OCI-LY3 (cell line): ENCODE results near the gene PROB1.

ENCODE experiments used
- H2AFZ ChIP-seq: fragments of 200-600, 300-600 bp; shearing (Covaris generic); 2 replicates; pipeline ENCODE4 v1.6.0; 2014; ENCODE audit warnings: antibody characterized with exemption, low read depth, low read length
- H3K27ac ChIP-seq: fragments of 200-600, 300-600 bp; sonication (generic); 2 replicates; pipeline ENCODE4 v1.5.1; 2014; ENCODE audit warnings: mild to moderate bottlenecking, low read length, moderate library complexity, mixed read lengths
- H3K27me3 ChIP-seq: fragments of 200-600, 300-600 bp; sonication (generic); 2 replicates; pipeline ENCODE4 v1.6.1; 2014; ENCODE audit warnings: low read depth, low read length, mixed read lengths
- H3K36me3 ChIP-seq: fragments of 200-600, 300-600 bp; sonication (generic); replicated peaks from 2 replicates; pipeline ENCODE3; 2014; ENCODE audit warnings: low read depth, low read length, mixed read lengths
- H3K4me1 ChIP-seq: fragments of 300-600, 200-600 bp; sonication (generic); 2 replicates; pipeline ENCODE4 v1.6.1; 2014; ENCODE audit warnings: low read length, mixed read lengths
- H3K4me2 ChIP-seq: fragments of 200-600, 300-600 bp; sonication (generic); 2 replicates; pipeline ENCODE4 v1.6.1; 2014; ENCODE audit warnings: low read length, mixed read lengths
- H3K4me3 ChIP-seq: fragments of 300-600, 200-600 bp; sonication (generic); 2 replicates; pipeline ENCODE4 v1.5.1; 2014; ENCODE audit warnings: antibody characterized with exemption, mild to moderate bottlenecking, low read length, moderate library complexity
- H3K79me2 ChIP-seq: fragments of 300-600, 200-600 bp; shearing (Covaris generic); 2 replicates; pipeline ENCODE4 v1.6.1; 2014; ENCODE audit warnings: mild to moderate bottlenecking, low read length, mixed read lengths
- H3K9ac ChIP-seq: fragments of 300-600, 200-600 bp; shearing (Covaris generic); 2 replicates; pipeline ENCODE4 v1.6.0; 2014; ENCODE audit warnings: mild to moderate bottlenecking, low read length, moderate library complexity
- H3K9me3 ChIP-seq: fragments of 200-600, 300-600 bp; shearing (Covaris generic); 2 replicates; pipeline ENCODE4 v1.6.1; 2014; ENCODE audit warnings: low read length, mixed read lengths; ENCODE audit not compliant: insufficient read depth
- H4K20me1 ChIP-seq: fragments of 200-600, 300-600 bp; sonication (generic); 2 replicates; pipeline ENCODE4 v1.6.1; 2016; ENCODE audit warnings: low read length, mixed read lengths; ENCODE audit not compliant: insufficient read depth
- EZH2phosphoT487 ChIP-seq: fragments of 200-600 bp; shearing (Covaris generic); IDR thresholded peaks from 2 replicates; pipeline ENCODE4 v1.6.1; 2018; ENCODE audit warnings: antibody characterized with exemption, mixed run types, low read depth
- TF ChIP-seq, protein P1 (sequence below): fragments of 200-600, 300-600 bp; sonication (generic); IDR thresholded peaks from 2 replicates; pipeline ENCODE4 v1.5.1; 2014; ENCODE audit warnings: antibody characterized with exemption, low read length, low read depth

PROB1 gene

DNA sequence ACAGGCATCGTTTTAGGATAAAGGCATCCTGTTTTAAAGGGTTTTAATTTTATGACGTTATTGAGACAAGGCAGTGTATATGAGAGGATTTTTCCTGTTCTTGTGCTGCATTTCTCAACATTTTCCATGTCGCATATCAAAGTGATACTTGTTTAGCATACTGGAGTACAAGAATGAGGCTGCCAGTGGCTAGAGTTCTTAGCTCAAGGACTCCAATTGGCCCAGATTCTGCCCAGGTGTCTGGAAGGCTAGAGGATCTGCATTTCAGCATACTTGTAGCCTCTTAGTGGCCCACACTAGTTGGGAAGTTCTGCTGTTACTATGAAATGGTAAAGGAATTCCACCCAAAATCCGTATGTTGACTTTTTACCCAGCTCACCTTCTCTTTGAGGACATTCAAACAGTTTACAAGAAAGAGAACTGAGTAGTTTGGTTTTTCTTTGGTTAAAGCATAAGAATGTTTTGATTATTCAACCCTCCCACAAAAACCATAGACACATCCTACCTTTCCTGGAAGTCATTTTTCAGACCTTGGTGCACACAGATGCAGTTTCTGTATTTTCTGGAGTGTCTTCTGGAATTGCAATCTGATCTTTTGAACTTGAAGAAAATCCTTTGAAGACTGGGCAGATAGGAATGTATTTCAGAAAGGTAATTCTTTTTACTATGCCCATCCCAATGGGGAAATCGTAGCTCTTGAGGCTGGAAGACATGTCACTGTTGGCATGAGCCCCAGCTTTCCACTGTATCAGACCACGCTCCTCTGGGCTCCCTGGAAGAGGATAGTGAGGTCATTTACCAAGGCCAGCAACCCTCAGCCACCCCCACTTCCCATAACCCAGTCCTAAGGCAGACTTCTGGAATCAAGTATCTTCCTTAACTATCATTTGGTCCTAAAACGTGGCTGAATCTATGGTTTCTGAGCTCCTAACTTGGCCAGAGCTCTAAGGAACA is 23.1 kb downstream of the PROB1 start:
- TF ChIP-seq, protein P1, sequence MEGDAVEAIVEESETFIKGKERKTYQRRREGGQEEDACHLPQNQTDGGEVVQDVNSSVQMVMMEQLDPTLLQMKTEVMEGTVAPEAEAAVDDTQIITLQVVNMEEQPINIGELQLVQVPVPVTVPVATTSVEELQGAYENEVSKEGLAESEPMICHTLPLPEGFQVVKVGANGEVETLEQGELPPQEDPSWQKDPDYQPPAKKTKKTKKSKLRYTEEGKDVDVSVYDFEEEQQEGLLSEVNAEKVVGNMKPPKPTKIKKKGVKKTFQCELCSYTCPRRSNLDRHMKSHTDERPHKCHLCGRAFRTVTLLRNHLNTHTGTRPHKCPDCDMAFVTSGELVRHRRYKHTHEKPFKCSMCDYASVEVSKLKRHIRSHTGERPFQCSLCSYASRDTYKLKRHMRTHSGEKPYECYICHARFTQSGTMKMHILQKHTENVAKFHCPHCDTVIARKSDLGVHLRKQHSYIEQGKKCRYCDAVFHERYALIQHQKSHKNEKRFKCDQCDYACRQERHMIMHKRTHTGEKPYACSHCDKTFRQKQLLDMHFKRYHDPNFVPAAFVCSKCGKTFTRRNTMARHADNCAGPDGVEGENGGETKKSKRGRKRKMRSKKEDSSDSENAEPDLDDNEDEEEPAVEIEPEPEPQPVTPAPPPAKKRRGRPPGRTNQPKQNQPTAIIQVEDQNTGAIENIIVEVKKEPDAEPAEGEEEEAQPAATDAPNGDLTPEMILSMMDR: no peak
- TF ChIP-seq EZH2phosphoT487: no peak
- H3K4me2 ChIP-seq: no peak overlapping the region

DNA sequence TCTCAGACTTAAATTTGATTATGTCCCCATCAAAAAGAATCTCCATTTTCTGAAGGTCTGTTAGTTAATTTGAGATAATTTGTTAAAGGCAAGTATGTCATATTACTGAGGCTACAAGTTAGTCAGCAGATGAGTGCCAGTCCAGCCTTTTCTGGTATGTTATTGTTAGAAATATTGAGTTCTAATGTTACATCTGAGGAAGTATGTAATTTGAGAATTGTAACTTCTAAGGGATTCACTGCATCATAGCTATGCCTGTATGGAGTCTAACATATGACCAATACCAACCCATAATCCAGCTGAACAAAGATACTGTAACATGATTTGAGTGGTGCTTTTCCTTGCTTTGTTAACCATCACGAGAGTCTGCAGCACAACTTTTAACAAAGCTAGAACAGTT is 25.7 kb downstream of the PROB1 start:
- Histone ChIP-seq H3K79me2 (no peaks in the 10 kb centered on the region), H3K27ac (no peak overlapping the region), H3K9me3 (no peaks in the 10 kb centered on the region), H3K27me3 (no peaks in the 10 kb centered on the region), H4K20me1 (no peaks in the 10 kb centered on the region), H3K4me3 (no peak overlapping the region), H3K9ac (no peak overlapping the region), H3K36me3 (peaks cover 9% of the 10 kb centered on the region), H2AFZ (no peak overlapping the region), H3K4me1 (no peaks in the 10 kb centered on the region), H3K4me2 (no peak overlapping the region)
- TF ChIP-seq, protein P1: no peak
- no peak for TF ChIP-seq EZH2phosphoT487

More for the DNA sequence above, 23.1 kb downstream of the PROB1 start:
- H3K27me3 ChIP-seq: no peaks in the 10 kb centered on the region
- H3K9ac ChIP-seq: no peak overlapping the region
- H3K4me1 ChIP-seq: no peaks in the 10 kb centered on the region
- H3K4me3 ChIP-seq: no peak overlapping the region
- H3K27ac ChIP-seq: no peak overlapping the region
- peaks cover 9% of the 10 kb centered on the region for H3K36me3 ChIP-seq
- H3K9me3 ChIP-seq: no peaks in the 10 kb centered on the region
- H3K79me2 ChIP-seq: no peaks in the 10 kb centered on the region
- H2AFZ ChIP-seq: no peak overlapping the region
- H4K20me1 ChIP-seq: no peaks in the 10 kb centered on the region

DNA sequence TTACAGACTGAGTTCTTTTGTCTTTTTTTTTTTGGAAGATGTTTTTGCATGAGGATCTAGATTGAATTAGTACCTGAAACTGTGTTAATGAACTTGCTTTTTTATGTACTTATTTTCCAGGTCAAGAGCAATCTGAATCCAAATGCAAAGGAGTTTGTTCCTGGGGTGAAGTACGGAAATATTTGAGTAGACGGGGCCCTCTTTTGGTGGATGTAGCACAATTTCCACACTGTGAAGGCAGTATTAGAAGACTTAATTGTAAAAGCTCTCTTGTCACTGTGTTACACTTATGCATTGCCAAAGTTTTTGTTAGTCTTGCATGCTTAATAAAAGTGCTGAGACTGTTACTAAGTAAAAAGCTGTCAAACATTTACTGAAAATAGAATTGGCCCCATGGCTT is 26.3 kb downstream of the PROB1 start:
- H3K9me3 ChIP-seq: no peaks in the 10 kb centered on the region
- H3K4me1 ChIP-seq: no peaks in the 10 kb centered on the region
- H3K79me2 ChIP-seq: no peaks in the 10 kb centered on the region
- no peak for TF ChIP-seq EZH2phosphoT487
- TF ChIP-seq, protein P1: no peak
- H3K36me3 ChIP-seq: peaks cover 14% of the 10 kb centered on the region
- H2AFZ ChIP-seq: no peak overlapping the region
- no peak overlapping the region for H3K4me2 ChIP-seq
- no peak overlapping the region for H3K9ac ChIP-seq
- no peaks in the 10 kb centered on the region for H3K27me3 ChIP-seq
- H3K27ac ChIP-seq: no peak overlapping the region
- no peak overlapping the region for H3K4me3 ChIP-seq
- no peaks in the 10 kb centered on the region for H4K20me1 ChIP-seq

DNA sequence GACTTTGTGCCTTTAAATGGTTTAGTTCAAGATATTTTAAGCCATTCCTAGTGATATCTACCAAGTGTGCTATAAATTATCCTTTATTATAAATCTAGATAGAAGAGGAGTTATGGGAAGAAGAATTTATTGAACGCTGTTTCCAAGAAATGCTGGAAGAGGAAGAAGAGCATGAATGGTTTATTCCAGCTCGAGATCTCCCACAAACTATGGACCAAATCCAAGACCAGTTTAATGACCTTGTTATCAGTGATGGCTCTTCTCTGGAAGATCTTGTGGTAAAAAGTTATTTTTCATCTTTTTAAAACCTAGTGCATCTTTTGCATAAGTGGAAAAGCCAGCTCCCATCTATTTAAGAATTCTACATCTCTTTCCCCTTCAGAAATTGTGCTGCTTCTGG is 30.4 kb downstream of the PROB1 start:
- no peaks in the 10 kb centered on the region for H3K9me3 ChIP-seq
- H3K9ac ChIP-seq: no peak overlapping the region
- no peak overlapping the region for H3K4me2 ChIP-seq
- no peaks in the 10 kb centered on the region for H4K20me1 ChIP-seq
- H3K36me3 ChIP-seq: peaks cover 17% of the 10 kb centered on the region
- TF ChIP-seq, protein P1: no peak
- no peak for TF ChIP-seq EZH2phosphoT487
- no peak overlapping the region for H2AFZ ChIP-seq
- H3K4me1 ChIP-seq: no peaks in the 10 kb centered on the region
- no peak overlapping the region for H3K27ac ChIP-seq
- no peaks in the 10 kb centered on the region for H3K27me3 ChIP-seq
- H3K4me3 ChIP-seq: no peak overlapping the region
- H3K79me2 ChIP-seq: peaks cover 12% of the 10 kb centered on the region
